Activated CD4-positive, alpha-beta T cell treated with anti-CD3 and anti-CD28 coated beads for 4 hours (primary cell): ENCODE results near the gene AGAP1.

ENCODE experiments used
- DNase-seq, 2 donors: peaks; one replicate each; pipeline ENCODE4 v3.0.0-alpha.2; 2020

AGAP1 gene

GRCh38 chr2:236158969-236159777, 665.3 kb downstream of the AGAP1 start:
- no peak for DNase-seq

- no peak for DNase-seq
These were observed 665.9 kb downstream of the AGAP1 start for GRCh38 chr2:236159778-236160170.

GRCh38 chr2:236160366-236161081, 666.7 kb downstream of the AGAP1 start:
- DNase-seq: no peak

GRCh38 chr2:236161082-236161462, 667.2 kb downstream of the AGAP1 start:
- no peak for DNase-seq

- no peak for DNase-seq
These were observed 667.7 kb downstream of the AGAP1 start for GRCh38 chr2:236161531-236161930.

- no peak for DNase-seq
These were observed 668.4 kb downstream of the AGAP1 start for GRCh38 chr2:236162031-236162845.

GRCh38 chr2:236162882-236163470, 669.1 kb downstream of the AGAP1 start:
- no peak for DNase-seq

- DNase-seq: no peak
These were observed 669.8 kb downstream of the AGAP1 start for GRCh38 chr2:236163471-236164200.

- DNase-seq: no peak
These were observed 670.5 kb downstream of the AGAP1 start for GRCh38 chr2:236164201-236164924.

- DNase-seq: no peak
These were observed 671.3 kb downstream of the AGAP1 start for GRCh38 chr2:236164925-236165841.

- no peak for DNase-seq
These were observed 672.3 kb downstream of the AGAP1 start for GRCh38 chr2:236165842-236166795.

- DNase-seq: no peak
These were observed 673.0 kb downstream of the AGAP1 start for GRCh38 chr2:236166796-236167296.

GRCh38 chr2:236167297-236168109, 673.7 kb downstream of the AGAP1 start:
- no peak for DNase-seq

- DNase-seq: no peak
These were observed 674.6 kb downstream of the AGAP1 start, which contains the start of gene GBX2 for GRCh38 chr2:236168110-236169080. Gene GBX2, minus strand, starts transcription at chr2:236168386. Its CDS starts 415 bp downstream, at chr2:236167971.

GRCh38 chr2:236169151-236169721, 675.4 kb downstream of the AGAP1 start:
- DNase-seq: no peak
